Right cardiac atrium (tissue), 5 donors: Measurements from ENCODE around the gene HAPLN2. TPM values are rescaled to one million over a fixed set of nuclear protein-coding genes. Genes with fewer than 3 reads are reported as not detected.

Source experiments
- ATAC-seq, 2 donors: fragments of 200-7000 bp; cut with Tn5 transposase; one replicate each; pipeline versions ENCODE4 v1.8.0 to v1.9.1; 2020; ENCODE audit warnings: moderate library complexity in 2 of 2, mild to moderate bottlenecking in 1 of 2
- DNase-seq, 3 donors: peaks; one replicate each; pipeline ENCODE4 v3.0.0-alpha.2; 2020
- H3K27ac ChIP-seq: one replicate; pipeline ENCODE4 v1.5.1; 2013; ENCODE audit warnings: mild to moderate bottlenecking, low read length, control low read depth, moderate library complexity
- H3K27me3 ChIP-seq: one replicate; pipeline ENCODE4 v1.6.1; 2013; ENCODE audit not compliant: control insufficient read depth, insufficient read depth
- H3K4me1 ChIP-seq: one replicate; pipeline ENCODE4 v1.6.1; 2013; ENCODE audit warnings: low read length; ENCODE audit not compliant: control insufficient read depth, insufficient read depth
- H3K4me3 ChIP-seq: one replicate; pipeline ENCODE4 v1.5.1; 2013; ENCODE audit warnings: low read length, control low read depth
- H3K9me3 ChIP-seq: one replicate; pipeline ENCODE4 v1.6.1; 2013; ENCODE audit warnings: low read length; ENCODE audit not compliant: control insufficient read depth
- WGBS: extraction: QIAGEN DNeasy Blood & Tissue Kit; methylation state at CpG from one replicate; pipeline ENCODE4 v1.1.7; 2013; 5-methylcytosine and 5-hydroxymethylcytosine counted together
- intact Hi-C, 4 donors: fragments of 100-400 bp; cut with DNase I; formaldehyde crosslinking; loops; one replicate each; pipeline versions ENCODE4 v1.11.0 to v1.14.0; 2022 to 2023
- long read RNA-seq, 4 donors: library from polyadenylated mRNA; unstranded; transcript quantifications; one replicate each; pipeline ENCODE4 v2.0.0, GENCODE V29; 2020 to 2021
- polyA plus RNA-seq: library from polyadenylated mRNA; stranded (reverse); fragments of 200-250 nt; gene quantifications from one replicate; pipeline ENCODE4 v1.2.3, GENCODE V29; 2013
- total RNA-seq, 4 donors: library from RNA; stranded (reverse); fragmentation: NEBNext Ultra II Directional; extraction: Animal tissue kit (Norgen Biotek cat#: 25700); gene quantifications; one replicate each; pipeline ENCODE4 v1.2.1, GENCODE V29; 2021
- donor health status: healthy with polysubstance abuse.
- donor health status: DM: no; HTN: yes; CAD: no.
- donor health status: DM: no; HTN: no; CAD: no.
- donor health status: DM: no; HTN: yes; CAD: no; lungs with severe emphysema.
- donor health status: DM: yes; HTN: yes; CAD: no.

HAPLN2 gene
- 1 to 10 TPM in 2 of 4 donors, under 1 TPM in 2; 0.53 to 1.2 (median 1.1) TPM for total RNA-seq
- 2.0 TPM for polyA plus RNA-seq
- long read RNA-seq, donor 1, partial matches to known transcripts = 0 of 2 reads
- long read RNA-seq, donor 1, other reads (novel, unspliced or antisense) = 1 of 2 reads
- long read RNA-seq, donor 2 = 0 reads
- long read RNA-seq, donor 3 = 0 reads
- long read RNA-seq, donor 4 = 0 reads

DNA sequence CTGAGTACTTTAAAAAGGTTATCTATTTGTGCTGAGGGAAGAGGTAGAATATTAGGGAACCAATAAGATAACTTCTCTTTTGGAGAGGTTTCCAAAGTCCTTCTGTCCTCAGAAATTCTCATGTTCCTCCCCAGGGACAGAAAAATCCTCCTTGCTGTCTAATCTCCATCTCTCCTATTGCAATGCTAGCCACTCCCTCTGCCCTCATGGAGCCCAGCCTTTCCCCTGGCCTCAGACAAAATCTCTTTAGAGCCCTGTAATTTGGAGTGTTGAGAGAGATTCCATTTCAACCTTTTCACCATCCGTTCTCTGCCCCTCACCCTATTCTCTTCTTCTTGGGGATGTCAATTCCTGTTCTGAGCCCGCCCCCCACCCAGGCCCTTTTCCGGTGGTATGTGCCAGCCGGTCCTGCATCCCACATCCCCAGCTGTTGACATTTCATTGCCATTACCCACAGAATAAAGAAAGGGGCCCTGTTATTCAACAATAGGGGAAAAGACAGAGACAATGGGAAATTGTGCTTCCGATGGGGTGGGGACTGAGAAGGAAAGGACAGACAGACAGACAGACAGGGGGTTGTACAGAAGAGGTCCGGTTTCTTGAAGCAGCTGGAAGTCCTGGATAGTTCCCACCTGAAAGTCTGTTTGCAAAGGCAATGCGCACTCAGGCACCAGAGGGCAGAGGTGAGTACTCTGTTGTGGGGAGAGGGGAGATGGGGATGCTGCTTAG, at the start of gene HAPLN2:
Gene HAPLN2, plus strand, starts transcription at position 563 of the 729 bp plus-strand sequence. CDS start 4,076 bp downstream, outside the sequence.
- intact Hi-C loops = loop anchor here in 1 of 4 donors (10.0 kb wide), 1 partner anchor 234 kb away; no protein-coding TSS in a partner anchor
- Histone ChIP-seq H3K9me3 (no peaks in the 10 kb centered on the region), H3K4me3 (no peak within 1 kb of the TSS), H3K27me3 (no peaks in the 10 kb centered on the region), H3K4me1 (peaks cover 4% of the 10 kb centered on the region), H3K27ac (no peak within 1 kb of the TSS)
- DNase-seq (no peak), ATAC-seq (no peak)
- WGBS = 12% methylated on average over 7 of the region's 7 CpGs

DNA sequence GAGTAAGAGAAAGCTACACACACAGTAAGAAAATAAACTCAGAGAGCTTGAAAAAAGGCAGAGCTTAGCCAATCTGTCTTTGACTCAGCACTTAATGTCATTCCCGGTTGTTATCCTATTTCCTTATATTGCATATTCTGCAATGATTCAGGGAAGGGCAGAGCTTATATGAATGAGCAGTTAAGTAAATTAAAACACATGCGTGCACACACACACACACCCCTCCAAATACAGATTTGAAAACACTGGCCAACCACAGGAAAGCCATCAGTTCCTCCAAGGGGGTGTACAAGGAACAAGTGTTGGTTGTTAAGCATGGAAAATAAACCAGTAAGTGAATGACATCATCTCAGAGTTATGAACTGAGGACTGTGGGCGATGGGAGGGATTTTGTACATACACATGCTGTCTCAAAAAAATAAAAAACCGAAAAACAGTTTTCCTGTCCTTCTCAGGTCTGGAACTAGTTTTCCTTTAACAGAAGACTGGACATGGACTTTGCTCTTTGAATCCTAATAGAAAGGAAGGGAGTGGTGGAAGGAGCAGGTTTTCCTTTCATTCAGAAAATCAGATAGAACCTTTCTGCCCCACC, 47.9 kb upstream of the HAPLN2 start:
- DNase-seq = no peak
- WGBS = 14% methylated on average over 4 of the region's 4 CpGs
- no peak for ATAC-seq
- Histone ChIP-seq H3K4me3 (no peak overlapping the region), H3K4me1 (no peaks in the 10 kb centered on the region), H3K27me3 (no peaks in the 10 kb centered on the region), H3K9me3 (no peaks in the 10 kb centered on the region), H3K27ac (no peak overlapping the region)
- intact Hi-C loops = no loop called here

DNA sequence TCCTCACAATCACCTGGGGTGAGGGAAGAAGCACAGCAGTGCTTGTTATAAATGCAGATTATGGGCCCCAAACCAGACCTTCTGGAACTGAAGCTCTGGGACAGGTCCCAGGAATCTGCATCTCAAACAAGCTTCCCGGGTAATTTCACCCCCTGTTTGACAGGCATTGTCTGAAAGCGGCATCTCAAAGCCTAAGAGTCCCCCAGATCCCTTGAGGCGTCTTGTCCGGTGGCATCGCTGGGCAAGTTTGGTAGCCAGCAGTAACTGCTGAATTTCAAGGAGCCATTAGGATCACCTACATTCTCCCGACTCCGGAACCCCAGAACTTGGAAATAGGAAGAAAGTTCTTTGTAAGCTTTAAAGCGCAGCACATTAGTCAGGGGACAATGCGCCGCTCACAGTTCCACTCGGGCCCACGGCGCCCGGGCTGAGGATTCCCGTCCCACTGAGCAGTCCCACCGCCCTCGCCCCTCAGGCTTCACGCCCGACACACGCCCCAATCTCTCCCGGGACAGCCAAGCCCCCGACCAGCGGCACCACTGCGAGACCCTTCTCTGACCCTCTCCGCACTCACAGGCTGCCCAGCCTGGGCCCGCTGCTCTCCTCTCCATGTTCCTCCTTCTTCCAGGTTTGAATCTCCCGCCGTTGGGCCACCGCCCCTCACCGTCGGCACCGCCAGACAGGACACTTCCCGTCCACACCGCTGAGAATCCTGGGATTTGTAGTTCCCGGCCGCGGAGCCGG, 47.1 kb upstream of the HAPLN2 start, which contains the start of gene IQGAP3:
Gene IQGAP3, minus strand, starts transcription at position 647 of the 744 bp plus-strand sequence. Its CDS starts 36 bp downstream, at position 611.
- DNase-seq (peak; percentile 88 to 92 (median 91)), ATAC-seq (peak; percentile 94 to 95)
- Histone ChIP-seq H3K4me3 (peak within 1 kb of the TSS; percentile 2), H3K27me3 (no peaks in the 10 kb centered on the region), H3K27ac (no peak within 1 kb of the TSS), H3K4me1 (no peaks in the 10 kb centered on the region), H3K9me3 (no peaks in the 10 kb centered on the region)
- intact Hi-C loops = no loop called here
- WGBS = under 1% methylated on average over 38 of the region's 38 CpGs

DNA sequence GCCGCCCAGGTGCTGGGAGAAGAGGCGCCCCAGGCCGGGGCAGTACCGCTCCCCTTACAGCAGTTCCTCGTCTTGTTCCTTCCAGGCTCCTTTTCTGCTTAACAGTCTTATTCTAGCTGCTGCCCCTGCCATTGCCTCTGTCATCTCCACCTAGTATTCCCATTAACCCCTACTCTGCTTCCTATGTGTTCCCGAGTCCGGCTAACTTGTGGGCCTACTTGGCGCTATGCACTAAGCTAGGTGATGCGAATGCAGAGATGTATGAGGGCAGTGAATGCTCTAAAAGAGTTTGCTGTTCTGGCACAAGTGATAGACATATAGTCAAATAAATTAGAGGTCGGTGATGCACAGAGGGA, 46.6 kb upstream of the HAPLN2 start:
- no peak overlapping the region for H3K27ac ChIP-seq

DNA sequence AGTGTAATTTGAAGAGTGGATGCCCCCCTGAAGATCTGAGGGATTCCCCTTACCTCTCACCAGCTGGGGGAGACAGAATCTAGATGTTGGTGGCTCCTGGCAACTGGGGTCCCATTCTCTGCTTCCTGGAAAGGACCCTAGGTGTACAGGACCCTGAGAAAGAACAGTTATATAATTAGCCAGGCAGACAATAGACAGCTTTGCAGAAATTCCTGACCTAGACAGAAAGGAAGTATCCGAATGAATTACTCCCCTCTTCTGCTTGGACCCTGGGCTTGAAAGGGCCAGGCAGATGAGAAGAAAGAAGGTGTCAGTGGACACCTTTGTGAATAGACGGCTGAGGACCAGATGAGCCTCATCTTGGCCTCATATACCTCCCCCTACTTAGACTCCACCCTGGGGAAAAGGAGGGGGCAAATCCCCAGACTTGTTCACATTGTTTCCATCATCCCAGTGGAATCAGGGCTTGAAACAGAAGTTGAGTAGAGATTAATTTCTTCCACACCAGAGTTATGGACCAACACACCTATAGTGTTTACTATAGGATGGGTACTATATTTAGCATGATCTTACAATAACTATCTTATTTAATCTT, 45.1 kb upstream of the HAPLN2 start:
- intact Hi-C loops = no loop called here
- 37% methylated on average over 2 of the region's 2 CpGs for WGBS
- ATAC-seq = no peak

More for the DNA sequence above, 46.6 kb upstream of the HAPLN2 start:
- intact Hi-C loops = no loop called here
- Histone ChIP-seq H3K4me1 (no peaks in the 10 kb centered on the region), H3K4me3 (peak overlapping the region; percentile 2), H3K27me3 (no peaks in the 10 kb centered on the region), H3K9me3 (no peaks in the 10 kb centered on the region)
- ATAC-seq (no peak), DNase-seq (no peak)
- WGBS = 29% methylated on average over 10 of the region's 10 CpGs

DNA sequence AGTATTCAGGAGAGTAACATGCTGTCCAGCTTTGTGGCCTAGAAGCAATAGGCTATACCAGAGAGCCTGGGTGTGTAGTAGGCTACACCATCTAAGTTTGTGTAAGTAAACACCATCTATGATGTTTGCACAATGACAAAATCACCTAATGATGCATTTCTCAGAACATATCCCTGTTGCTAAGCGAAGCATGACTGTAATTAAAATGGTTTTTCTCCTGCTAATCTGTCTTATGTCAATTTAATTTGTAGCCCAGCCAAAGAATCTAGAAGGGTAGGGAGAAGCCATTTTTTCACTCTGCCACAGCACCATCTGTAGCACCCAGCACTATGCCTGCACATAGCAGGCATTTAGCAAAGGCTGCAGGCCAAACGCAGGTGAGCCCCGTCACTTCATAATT, 41.7 kb upstream of the HAPLN2 start:
- intact Hi-C loops = no loop called here
- WGBS = 93% methylated on average over 3 of the region's 3 CpGs

More for the DNA sequence above, 45.1 kb upstream of the HAPLN2 start:
- Histone ChIP-seq H3K4me1 (no peaks in the 10 kb centered on the region), H3K9me3 (no peaks in the 10 kb centered on the region), H3K27ac (no peak overlapping the region), H3K27me3 (no peaks in the 10 kb centered on the region), H3K4me3 (no peak overlapping the region)
- no peak for DNase-seq

DNA sequence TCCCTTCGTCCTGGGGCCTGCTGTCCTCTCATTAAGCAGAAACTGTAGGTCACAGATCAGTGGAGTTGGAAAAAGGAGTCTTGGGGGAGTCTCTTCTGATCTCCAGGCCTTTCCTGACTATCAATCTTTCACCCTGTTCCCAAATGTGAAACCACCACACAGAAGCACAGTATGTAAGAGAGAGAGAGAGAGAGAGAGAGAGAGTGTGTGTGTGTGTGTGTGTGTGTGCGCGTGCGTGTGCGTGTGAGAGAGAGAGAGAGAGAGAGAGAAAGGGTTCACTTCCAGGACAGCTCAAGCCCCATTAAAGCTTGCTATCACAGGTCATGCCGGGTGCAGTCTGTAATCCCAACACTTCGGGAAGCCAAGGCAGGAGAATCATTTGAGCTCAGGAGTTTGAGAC, 41.2 kb upstream of the HAPLN2 start:
- 47% methylated on average over 7 of the region's 7 CpGs for WGBS
- DNase-seq (no peak), ATAC-seq (no peak)
- Histone ChIP-seq H3K9me3 (no peaks in the 10 kb centered on the region), H3K4me1 (no peaks in the 10 kb centered on the region), H3K27me3 (no peaks in the 10 kb centered on the region), H3K27ac (no peak overlapping the region), H3K4me3 (no peak overlapping the region)
- intact Hi-C loops = no loop called here

More for the DNA sequence above, 41.7 kb upstream of the HAPLN2 start:
- no peaks in the 10 kb centered on the region for H3K27me3 ChIP-seq
- no peaks in the 10 kb centered on the region for H3K9me3 ChIP-seq
- H3K4me3 ChIP-seq = no peak overlapping the region
- ATAC-seq (no peak), DNase-seq (no peak)
- no peaks in the 10 kb centered on the region for H3K4me1 ChIP-seq
- H3K27ac ChIP-seq = no peak overlapping the region

DNA sequence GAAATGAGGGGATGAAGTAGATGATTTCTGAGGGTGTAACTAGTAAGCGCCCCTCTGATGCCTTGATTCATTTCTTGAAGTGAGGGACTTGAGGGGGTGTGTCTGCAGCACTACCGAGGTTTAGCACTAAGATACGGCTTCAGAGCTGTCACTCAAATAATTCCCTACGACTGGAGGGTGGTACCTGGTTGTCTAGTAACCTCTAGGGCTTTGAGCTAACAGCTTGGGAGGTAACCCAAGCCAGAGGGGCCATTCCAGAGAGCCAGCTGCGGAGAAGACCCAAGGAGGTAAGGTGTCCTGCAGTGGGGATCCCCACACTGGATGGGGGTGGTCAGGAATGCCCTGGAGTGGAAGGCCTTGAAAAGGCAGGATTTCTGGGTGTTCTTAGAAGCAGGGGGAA, 39.7 kb upstream of the HAPLN2 start, which contains the start of gene TTC24:
Gene TTC24, plus strand, starts transcription at position 252 of the 400 bp plus-strand sequence. CDS start 1,642 bp downstream, outside the sequence.
- no peaks in the 10 kb centered on the region for H3K27me3 ChIP-seq
- WGBS = 74% methylated on average over 5 of the region's 5 CpGs
- H3K9me3 ChIP-seq = no peaks in the 10 kb centered on the region
- ATAC-seq (no peak), DNase-seq (no peak)
- intact Hi-C loops = no loop called here
- no peak within 1 kb of the TSS for H3K4me3 ChIP-seq
- no peak within 1 kb of the TSS for H3K27ac ChIP-seq
- H3K4me1 ChIP-seq = no peaks in the 10 kb centered on the region

DNA sequence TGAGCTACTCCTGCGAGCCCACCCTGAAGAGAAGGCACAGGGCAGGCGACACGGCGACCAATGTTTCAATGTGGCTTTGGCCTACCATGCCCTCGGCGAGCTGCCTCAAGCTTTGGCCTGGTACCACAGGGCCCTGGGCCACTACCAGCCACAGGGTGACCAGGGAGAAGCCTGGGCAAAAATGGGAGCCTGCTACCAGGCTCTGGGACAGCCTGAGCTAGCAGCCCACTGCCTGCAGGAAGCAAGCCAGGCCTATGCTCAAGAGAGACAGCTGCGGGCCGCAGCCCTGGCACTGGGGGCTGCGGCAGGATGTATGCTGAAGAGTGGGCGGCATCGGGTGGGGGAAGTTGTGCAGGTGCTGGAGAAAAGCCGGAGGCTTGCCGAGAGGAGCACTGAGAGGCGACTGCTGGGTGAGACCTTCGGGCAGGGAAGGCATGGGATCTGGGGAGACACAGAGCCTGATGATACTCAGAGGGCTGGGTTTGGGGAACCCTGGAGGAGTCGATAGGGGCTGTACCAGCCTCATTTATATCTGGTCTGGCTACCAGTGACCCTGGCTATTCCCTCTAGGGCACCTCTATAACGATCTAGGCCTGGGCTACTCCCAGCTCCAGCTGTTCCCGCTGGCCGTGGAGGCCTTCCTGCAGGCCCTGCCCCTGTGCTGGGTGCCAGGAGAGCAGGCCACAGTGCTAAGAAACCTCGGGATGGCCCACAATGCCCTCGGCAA, 37.4 kb upstream of the HAPLN2 start:
- Histone ChIP-seq H3K27ac (no peak overlapping the region), H3K4me1 (no peaks in the 10 kb centered on the region), H3K27me3 (no peaks in the 10 kb centered on the region), H3K4me3 (no peak overlapping the region), H3K9me3 (no peaks in the 10 kb centered on the region)
- DNase-seq (no peak), ATAC-seq (no peak)
- 74% methylated on average over 21 of the region's 21 CpGs for WGBS
- intact Hi-C loops = no loop called here

DNA sequence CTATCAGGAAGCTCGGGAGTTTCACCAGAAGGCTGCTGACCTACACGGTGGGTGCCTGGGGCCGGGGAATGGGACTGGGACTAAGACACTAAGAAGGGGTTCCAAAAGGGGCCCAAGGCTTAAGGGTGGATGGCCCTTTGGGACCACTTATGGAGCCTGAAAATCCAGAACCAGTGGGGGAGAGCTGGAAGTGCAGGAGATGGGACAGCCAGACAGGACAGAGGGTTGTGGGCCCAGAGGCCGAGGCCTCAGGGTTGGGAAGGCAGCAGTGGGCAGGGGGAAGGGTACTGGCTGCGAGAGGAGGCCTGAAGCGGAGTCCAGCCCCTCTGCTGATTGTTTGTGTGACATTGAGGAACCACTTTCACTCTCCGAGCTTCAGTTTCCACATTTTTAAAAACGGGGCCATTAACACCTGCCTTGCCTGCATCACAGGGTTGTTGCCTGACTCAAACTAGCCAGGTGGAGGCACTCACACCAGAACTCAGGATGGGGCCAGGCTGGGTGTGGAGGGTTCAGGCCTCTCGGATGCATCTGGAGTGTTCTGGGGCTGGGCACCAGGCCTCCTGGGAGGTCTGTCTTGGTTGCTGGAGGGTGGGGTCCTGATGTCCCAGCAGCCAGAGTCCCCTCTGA, 36.7 kb upstream of the HAPLN2 start:
- WGBS = 75% methylated on average over 9 of the region's 9 CpGs
- intact Hi-C loops = no loop called here
- Histone ChIP-seq H3K4me1 (no peaks in the 10 kb centered on the region), H3K27ac (no peak overlapping the region), H3K4me3 (no peak overlapping the region), H3K9me3 (no peaks in the 10 kb centered on the region), H3K27me3 (no peaks in the 10 kb centered on the region)
- DNase-seq = no peak
- no peak for ATAC-seq
